K562 (cell line): ENCODE measurements around the gene FKBP15. TPM values are rescaled to one million over a fixed set of nuclear protein-coding genes. Genes with fewer than 3 reads are reported as not detected.

Experiments
- ARID3B ChIP-seq: fragments of 250-450 bp; sonication (Bioruptor Pico); IDR thresholded peaks from 2 replicates; pipeline ENCODE4 v1.4.0; 2020; ENCODE audit warnings: borderline replicate concordance
- CBFA2T2 ChIP-seq: fragments of 450-650 bp; conservative IDR thresholded peaks from 2 replicates; pipeline ENCODE4 v1.6.1; 2017; ENCODE audit warnings: mild to moderate bottlenecking
- COPS2 ChIP-seq: fragments of 450-650 bp; conservative IDR thresholded peaks from 2 replicates; pipeline ENCODE4 v1.6.1; 2016; ENCODE audit warnings: mild to moderate bottlenecking, moderate library complexity
- DMBX1 ChIP-seq: fragments of 250-450 bp; sonication (Bioruptor Pico); IDR thresholded peaks from 2 replicates; pipeline ENCODE4 v1.8.0; 2022; ENCODE audit warnings: inconsistent platforms, mild to moderate bottlenecking, moderate library complexity, borderline replicate concordance
- KDM1A ChIP-seq, 2 experiments: fragments of 450-650 bp; IDR thresholded peaks; 2 replicates each; pipeline ENCODE4 v1.6.1; 2016; ENCODE audit warnings: mild to moderate bottlenecking in 2 of 2
- KDM5B ChIP-seq: fragments of 200-600 bp; sonication (generic); IDR thresholded peaks from 2 replicates; pipeline ENCODE4 v1.6.1; 2012; ENCODE audit warnings: low read depth, mild to moderate bottlenecking, moderate library complexity, low read length, control low read depth, inconsistent platforms; ENCODE audit not compliant: insufficient replicate concordance
- L3MBTL2 ChIP-seq: fragments of 450-650 bp; IDR thresholded peaks from 2 replicates; pipeline ENCODE4 v1.6.1; 2016; ENCODE audit warnings: mild to moderate bottlenecking, moderate library complexity
- MAZ ChIP-seq, 2 experiments: fragments of 450-650 bp in 1 of 2; sonication (generic) in 1 of 2; formaldehyde crosslinking; IDR thresholded peaks in 1 of 2; conservative IDR thresholded peaks in 1 of 2; 2 replicates each; pipeline versions ENCODE4 v1.4.0 to v1.5.0; 2020; ENCODE audit warnings: mild to moderate bottlenecking in 1 of 2, missing genetic modification reagents in 1 of 2
- MCM3 ChIP-seq: fragments of 450-650 bp; IDR thresholded peaks from 2 replicates; pipeline ENCODE4 v1.6.1; 2016
- NFRKB ChIP-seq: fragments of 450-650 bp; IDR thresholded peaks from 2 replicates; pipeline ENCODE4 v1.6.1; 2016; ENCODE audit warnings: low read depth
- PRPF4 ChIP-seq: fragments of 200-400 bp; formaldehyde crosslinking; IDR thresholded peaks from one replicate; pipeline ENCODE4 v1.6.1; 2017; ENCODE audit warnings: low read length, low read depth, mild to moderate bottlenecking; ENCODE audit not compliant: insufficient read depth, poor library complexity, severe bottlenecking
- RBM22 ChIP-seq: fragments of 200-400 bp; formaldehyde crosslinking; IDR thresholded peaks from 2 replicates; pipeline ENCODE4 v1.6.1; 2018; ENCODE audit warnings: low read length, low read depth; ENCODE audit not compliant: poor library complexity, severe bottlenecking
- SNAPC5 ChIP-seq: fragments of 250-450 bp; sonication (Bioruptor Pico); IDR thresholded peaks from 2 replicates; pipeline ENCODE4 v1.8.0; 2021; ENCODE audit warnings: moderate library complexity, mild to moderate bottlenecking, inconsistent platforms
- SRF ChIP-seq, 2 experiments: fragments of 250-450, 450-650 bp in 1 of 2; sonication (Bioruptor Pico) in 1 of 2; sonication (generic) in 1 of 2; formaldehyde crosslinking; IDR thresholded peaks; 2 replicates each; pipeline versions ENCODE4 v1.5.0 to v1.5.1; 2020 to 2022; ENCODE audit warnings: mild to moderate bottlenecking in 1 of 2, missing genetic modification reagents in 1 of 2
- TEAD4 ChIP-seq, 2 experiments: sonication (generic) in 1 of 2; formaldehyde crosslinking in 1 of 2; IDR thresholded peaks; 2 replicates each; pipeline versions ENCODE4 v1.6.1 to v1.8.0; 2012 to 2022; ENCODE audit warnings: borderline replicate concordance in 1 of 2, inconsistent platforms in 1 of 2, low read length in 1 of 2, mild to moderate bottlenecking in 1 of 2, missing genetic modification reagents in 1 of 2
- TGIF2 ChIP-seq: sonication (generic); formaldehyde crosslinking; IDR thresholded peaks from 2 replicates; pipeline ENCODE4 v1.8.1; 2022; ENCODE audit warnings: mild to moderate bottlenecking, missing genetic modification reagents, moderate library complexity
- ZBTB49 ChIP-seq: sonication (generic); formaldehyde crosslinking; IDR thresholded peaks from 2 replicates; pipeline ENCODE4 v1.8.0; 2022; ENCODE audit warnings: missing genetic modification reagents, mild to moderate bottlenecking, borderline replicate concordance
- ZNF184 ChIP-seq: sonication (generic); formaldehyde crosslinking; IDR thresholded peaks from 2 replicates; pipeline ENCODE4 v1.5.0; 2020; ENCODE audit warnings: missing genetic modification reagents
- ZNF282 ChIP-seq: sonication (generic); formaldehyde crosslinking; IDR thresholded peaks from 2 replicates; pipeline ENCODE4 v1.8.1; 2023; ENCODE audit warnings: missing genetic modification reagents
- ZNF639 ChIP-seq, 2 experiments: fragments of 200-800 bp in 1 of 2; sonication (Bioruptor generic) in 1 of 2; sonication (generic) in 1 of 2; formaldehyde crosslinking in 1 of 2; IDR thresholded peaks in 1 of 2; conservative IDR thresholded peaks in 1 of 2; 2 replicates each; pipeline versions ENCODE4 v1.5.0 to v1.6.1; 2016 to 2020; ENCODE audit warnings: missing compliant biosample characterization in 1 of 2, missing genetic modification characterization in 1 of 2, missing genetic modification reagents in 1 of 2
- ZNF77 ChIP-seq: fragments of 250-450 bp; sonication (Bioruptor Pico); IDR thresholded peaks from 2 replicates; pipeline ENCODE4 v1.5.0; 2020
- ZSCAN29 ChIP-seq: fragments of 450-650 bp; IDR thresholded peaks from 2 replicates; pipeline ENCODE4 v1.6.1; 2017
- polyA plus RNA-seq, 8 experiments: library from polyadenylated mRNA; depleted of rRNA in 4 of 8; stranded (reverse) in 5 of 8; unstranded in 3 of 8; fragments of >200 nt; fragmentation: Nextera tagmentation in 2 of 8; fragmentation: Illumina TruSeq in 1 of 8; extraction: Ambion mirVana in 2 of 8; extraction: Trizol in 1 of 8; gene quantifications; 2 replicates each; pipeline versions ENCODE4 v1.2.1 to v1.2.3, GENCODE V29; 2011 to 2014; ENCODE audit warnings: inconsistent platforms in 1 of 8, missing spikeins in 1 of 8
- total RNA-seq, 7 experiments: library from RNA; depleted of rRNA in 6 of 7; stranded (reverse); fragments of >200 nt in 6 of 7; fragmentation: Illumina TruSeq in 2 of 7; extraction: Trizol in 2 of 7; gene quantifications; 2 replicates each; pipeline versions ENCODE4 v1.2.1 to v1.2.3, GENCODE V29; 2011 to 2021; ENCODE audit warnings: low replicate concordance in 1 of 7

Gene FKBP15
- total and polyA plus RNA-seq, 9 of the 15 experiments (the other 6 are each of a cell fraction or from before 2014, with no cell fraction given): 8.7 to 38.0 (median 18.9) TPM

- TF ChIP-seq ZBTB49 (peak; percentile 18; the same call in 1 of the 2 replicates), MCM3 (no peak), MAZ (CRISPR knock-in tag; conservative IDR thresholded peaks at IDR 0.05 in 1 of 2, IDR thresholded peaks at IDR 0.05 in 1 of 2) (no peak), ZNF77 (CRISPR knock-in tag) (no peak), ZSCAN29 (no peak), ZNF282 (CRISPR knock-in tag) (no peak), RBM22 (no peak), CBFA2T2 (peak; percentile 68), PRPF4 (no peak), DMBX1 (no peak), SNAPC5 (no peak), L3MBTL2 (no peak), KDM5B (no peak), NFRKB (0 out of 2 replicates have a peak, but pooled peaks have one; percentile 6), SRF (CRISPR knock-in tag; IDR thresholded peaks at IDR 0.05) (no peak), ZNF639 (CRISPR knock-in tag; conservative IDR thresholded peaks at IDR 0.05 in 1 of 2, IDR thresholded peaks at IDR 0.05 in 1 of 2) (no peak), ARID3B (CRISPR knock-in tag) (no peak), TGIF2 (CRISPR knock-in tag) (no peak), KDM1A (IDR thresholded peaks at IDR 0.05) (peak; percentile 74 to 75; a peak in 2 of 4 replicates), TEAD4 (IDR thresholded peaks at IDR 0.05; ENCODE audit: low read length) (peak; percentile 78), TEAD4 (CRISPR knock-in tag; IDR thresholded peaks at IDR 0.05; ENCODE audit: borderline replicate concordance) (no peak), COPS2 (no peak), ZNF184 (CRISPR knock-in tag) (no peak)
Observed at GRCh38 chr9:113221800-113222481, 864 bp upstream of the FKBP15 start (continued).
